Measurements from ENCODE around the gene ZNF688.
A peak's percentile ranks its signal among the peaks of the same experiment; 100 is the strongest.

Gene ZNF688

DNA sequence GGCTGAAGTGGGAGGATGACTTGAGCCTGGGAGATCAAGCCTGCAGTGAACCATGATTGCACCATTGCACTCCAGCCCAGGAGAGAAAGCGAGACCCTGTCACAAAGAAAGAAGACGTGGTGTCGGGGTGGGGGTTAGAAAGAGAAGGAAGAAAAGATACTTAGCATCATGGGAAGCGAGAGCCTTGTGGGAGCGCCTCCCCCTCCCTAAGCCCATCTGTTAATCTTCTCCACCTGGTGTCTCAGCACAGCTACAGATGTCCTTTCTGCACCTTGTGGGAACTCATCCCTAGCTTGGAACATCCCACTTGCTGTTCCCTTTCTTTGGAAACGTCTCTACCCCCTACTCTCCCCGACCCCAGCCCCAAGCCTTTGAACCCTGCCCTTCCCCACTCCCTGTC is 6.0 kb downstream of the ZNF688 start:
- DNase-seq: no peak
- no peaks in the 10 kb centered on the region for H3K9me2 ChIP-seq (replicated peaks; ENCODE audit: insufficient read depth, low read length)

GRCh38 chr16:30562021-30562420 is 9.5 kb downstream of the ZNF688 start:
- no peak overlapping the region for H2AFZ ChIP-seq (ENCODE audit: low read length)
- H4K20me1 ChIP-seq (ENCODE audit: insufficient read depth, low read length): no peaks in the 10 kb centered on the region
- H3K4me3 ChIP-seq (ENCODE audit: low read length): no peak overlapping the region
- no peak overlapping the region for H3K4me2 ChIP-seq (ENCODE audit: low read depth, low read length)
- no peaks in the 10 kb centered on the region for H3K36me3 ChIP-seq (replicated peaks; ENCODE audit: insufficient read depth, low read length)
- H3K79me2 ChIP-seq (ENCODE audit: low read length): peaks cover 8% of the 10 kb centered on the region
- no peaks in the 10 kb centered on the region for H3K9me3 ChIP-seq (replicated peaks; ENCODE audit: insufficient read depth, low read length)
- no peak overlapping the region for H3K27ac ChIP-seq (ENCODE audit: low read length)
- no peaks in the 10 kb centered on the region for H3K9me2 ChIP-seq (replicated peaks; ENCODE audit: insufficient read depth, low read length)
- no peak overlapping the region for H3K9ac ChIP-seq (ENCODE audit: low read length)
- DNase-seq: no peak
- H3K27me3 ChIP-seq (replicated peaks; ENCODE audit: insufficient read depth, low read length): no peaks in the 10 kb centered on the region
- no peaks in the 10 kb centered on the region for H3K4me1 ChIP-seq (ENCODE audit: low read length)
- H3F3A ChIP-seq (ENCODE audit: insufficient read depth, low read length): peaks cover 10% of the 10 kb centered on the region
- no peak for TF ChIP-seq CTCF (IDR thresholded peaks at IDR 0.05; ENCODE audit: low read length)
- TF ChIP-seq EZH2 (optimal IDR thresholded peaks at IDR 0.05; ENCODE audit: low read depth, low read length): no peak
- TF ChIP-seq EZH2phosphoT487 (IDR thresholded peaks at IDR 0.05; ENCODE audit: low read length): no peak

More for the DNA sequence above, 6.0 kb downstream of the ZNF688 start:
- H3K9ac ChIP-seq (ENCODE audit: low read length): no peak overlapping the region
- no peak overlapping the region for H3K27ac ChIP-seq (ENCODE audit: low read length)
- TF ChIP-seq EZH2 (optimal IDR thresholded peaks at IDR 0.05; ENCODE audit: low read depth, low read length) (no peak), CTCF (IDR thresholded peaks at IDR 0.05; ENCODE audit: low read length) (no peak), EZH2phosphoT487 (IDR thresholded peaks at IDR 0.05; ENCODE audit: low read length) (no peak)
- no peak overlapping the region for H3K4me3 ChIP-seq (ENCODE audit: low read length)
- no peak overlapping the region for H2AFZ ChIP-seq (ENCODE audit: low read length)
- H3K79me2 ChIP-seq (ENCODE audit: low read length): no peaks in the 10 kb centered on the region
- H3K9me3 ChIP-seq (replicated peaks; ENCODE audit: insufficient read depth, low read length): no peaks in the 10 kb centered on the region
- H3K27me3 ChIP-seq (replicated peaks; ENCODE audit: insufficient read depth, low read length): no peaks in the 10 kb centered on the region
- no peaks in the 10 kb centered on the region for H3K36me3 ChIP-seq (replicated peaks; ENCODE audit: insufficient read depth, low read length)
- peaks cover 13% of the 10 kb centered on the region for H3K4me1 ChIP-seq (ENCODE audit: low read length)
- peaks cover 9% of the 10 kb centered on the region for H3F3A ChIP-seq (ENCODE audit: insufficient read depth, low read length)
- H4K20me1 ChIP-seq (ENCODE audit: insufficient read depth, low read length): no peaks in the 10 kb centered on the region
- no peak overlapping the region for H3K4me2 ChIP-seq (ENCODE audit: low read depth, low read length)

DNA sequence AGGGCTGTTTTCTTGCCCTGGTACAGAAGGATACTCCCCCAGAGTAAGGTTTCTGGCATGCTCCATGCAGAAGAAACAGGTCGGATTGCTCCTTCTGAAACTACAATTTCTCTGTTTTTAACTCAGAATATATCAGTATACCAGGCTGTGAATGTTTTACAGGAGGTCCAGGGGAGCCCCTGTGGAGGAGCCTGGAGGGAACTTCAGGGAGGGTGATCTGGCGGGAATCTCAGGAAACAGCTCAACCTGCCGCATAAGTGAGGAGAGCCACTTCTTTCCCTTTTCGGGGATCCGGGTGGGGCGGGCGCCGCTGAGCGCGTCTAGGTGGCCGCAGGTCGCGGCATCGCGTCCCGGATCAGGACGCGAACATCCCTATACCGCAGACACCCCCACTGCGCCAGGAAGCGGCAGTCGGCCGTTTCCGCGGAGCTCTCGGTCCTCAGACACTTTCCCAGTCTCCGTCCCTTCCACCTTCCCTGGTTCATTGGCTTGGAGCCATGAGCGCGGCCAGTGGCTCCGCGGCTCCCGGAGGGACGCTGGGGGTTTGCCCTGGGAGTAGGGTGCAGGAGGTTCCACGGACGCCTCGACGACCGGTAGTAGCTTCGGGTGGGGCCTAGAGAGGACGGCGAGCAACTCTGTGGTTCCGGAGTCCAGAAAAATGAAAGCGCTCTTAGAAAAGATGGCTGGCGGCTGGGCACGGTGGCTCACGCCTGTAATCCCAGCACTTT is 10.3 kb downstream of the ZNF688 start:
- H3K9me2 ChIP-seq (replicated peaks; ENCODE audit: insufficient read depth, low read length): no peaks in the 10 kb centered on the region
- peak overlapping the region; percentile 50 for H2AFZ ChIP-seq (ENCODE audit: low read length)
- no peaks in the 10 kb centered on the region for H3K9me3 ChIP-seq (replicated peaks; ENCODE audit: insufficient read depth, low read length)
- no peaks in the 10 kb centered on the region for H4K20me1 ChIP-seq (ENCODE audit: insufficient read depth, low read length)
- no peaks in the 10 kb centered on the region for H3K4me1 ChIP-seq (ENCODE audit: low read length)
- no peak for DNase-seq
- peak overlapping the region; percentile 41 for H3K4me2 ChIP-seq (ENCODE audit: low read depth, low read length)
- no peaks in the 10 kb centered on the region for H3K36me3 ChIP-seq (replicated peaks; ENCODE audit: insufficient read depth, low read length)
- TF ChIP-seq EZH2 (optimal IDR thresholded peaks at IDR 0.05; ENCODE audit: low read depth, low read length) (no peak), CTCF (IDR thresholded peaks at IDR 0.05; ENCODE audit: low read length) (no peak), EZH2phosphoT487 (IDR thresholded peaks at IDR 0.05; ENCODE audit: low read length) (no peak)
- H3K79me2 ChIP-seq (ENCODE audit: low read length): peaks cover 15% of the 10 kb centered on the region
- no peak overlapping the region for H3K27ac ChIP-seq (ENCODE audit: low read length)
- H3F3A ChIP-seq (ENCODE audit: insufficient read depth, low read length): peaks cover 10% of the 10 kb centered on the region
- peak overlapping the region; percentile 44; the same call in 1 of the 2 replicates for H3K4me3 ChIP-seq (ENCODE audit: low read length)
- no peak overlapping the region; the same call in 1 of the 2 replicates for H3K9ac ChIP-seq (ENCODE audit: low read length)
- no peaks in the 10 kb centered on the region for H3K27me3 ChIP-seq (replicated peaks; ENCODE audit: insufficient read depth, low read length)

Data from MM.1S (cell line).